ENCODE measurements around the gene ADAMTSL1. TPM values are rescaled to one million over a fixed set of nuclear protein-coding genes. Genes with fewer than 3 reads are reported as not detected.

ADAMTSL1 gene
- total RNA-seq, 1 donor from 2014 or later, result 11.5 TPM

GRCh38 chr9:18775930-18776329 lies 302.0 kb downstream of the ADAMTSL1 start:
- no peak for DNase-seq (ENCODE audit: low spot score)

GRCh38 chr9:18776836-18777820 lies 303.2 kb downstream of the ADAMTSL1 start:
- DNase-seq (ENCODE audit: low spot score), result no peak

GRCh38 chr9:18778147-18778546 lies 304.2 kb downstream of the ADAMTSL1 start:
- no peak for DNase-seq (ENCODE audit: low spot score)

GRCh38 chr9:18778846-18779245 lies 304.9 kb downstream of the ADAMTSL1 start:
- no peak for DNase-seq (ENCODE audit: low spot score)

GRCh38 chr9:18783909-18784308 lies 310.0 kb downstream of the ADAMTSL1 start:
- DNase-seq (ENCODE audit: low spot score), result no peak

GRCh38 chr9:18785604-18786003 lies 311.7 kb downstream of the ADAMTSL1 start:
- DNase-seq (ENCODE audit: low spot score), result no peak

GRCh38 chr9:18786196-18786595 lies 312.2 kb downstream of the ADAMTSL1 start:
- DNase-seq (ENCODE audit: low spot score), result no peak

GRCh38 chr9:18786911-18787650 lies 313.1 kb downstream of the ADAMTSL1 start:
- DNase-seq (ENCODE audit: low spot score), result no peak

- no peak for DNase-seq (ENCODE audit: low spot score)
Measured at GRCh38 chr9:18788256-18788655, 314.3 kb downstream of the ADAMTSL1 start.

- DNase-seq (ENCODE audit: low spot score), result no peak
Measured at GRCh38 chr9:18791074-18791473, 317.1 kb downstream of the ADAMTSL1 start.

- DNase-seq (ENCODE audit: low spot score), result no peak
Measured at GRCh38 chr9:18793122-18793521, 319.2 kb downstream of the ADAMTSL1 start.

GRCh38 chr9:18795947-18796671 lies 322.2 kb downstream of the ADAMTSL1 start:
- DNase-seq (ENCODE audit: low spot score), result no peak

- no peak for DNase-seq (ENCODE audit: low spot score)
Measured at GRCh38 chr9:18796696-18797270, 322.8 kb downstream of the ADAMTSL1 start.

- no peak for DNase-seq (ENCODE audit: low spot score)
Measured at GRCh38 chr9:18798106-18798505, 324.2 kb downstream of the ADAMTSL1 start.

- no peak for DNase-seq (ENCODE audit: low spot score)
Measured at GRCh38 chr9:18798508-18799290, 324.7 kb downstream of the ADAMTSL1 start.

- no peak for DNase-seq (ENCODE audit: low spot score)
Measured at GRCh38 chr9:18799428-18799827, 325.5 kb downstream of the ADAMTSL1 start.

GRCh38 chr9:18800579-18800978 lies 326.6 kb downstream of the ADAMTSL1 start:
- no peak for DNase-seq (ENCODE audit: low spot score)

- DNase-seq (ENCODE audit: low spot score), result no peak
Measured at GRCh38 chr9:18805386-18805785, 331.4 kb downstream of the ADAMTSL1 start.

GRCh38 chr9:18806232-18807080 lies 332.5 kb downstream of the ADAMTSL1 start:
- DNase-seq (ENCODE audit: low spot score), result no peak

GRCh38 chr9:18810581-18810980 lies 336.6 kb downstream of the ADAMTSL1 start:
- no peak for DNase-seq (ENCODE audit: low spot score)
